HG03196 (cell line): ENCODE measurements around the gene ZMAT3.

Experiments used
- ATAC-seq: cut with Tn5 transposase; IDR thresholded peaks from one replicate; pipeline ENCODE4 v1.9.1; 2021; ENCODE audit not compliant: unreplicated experiment

The ZMAT3 gene

DNA sequence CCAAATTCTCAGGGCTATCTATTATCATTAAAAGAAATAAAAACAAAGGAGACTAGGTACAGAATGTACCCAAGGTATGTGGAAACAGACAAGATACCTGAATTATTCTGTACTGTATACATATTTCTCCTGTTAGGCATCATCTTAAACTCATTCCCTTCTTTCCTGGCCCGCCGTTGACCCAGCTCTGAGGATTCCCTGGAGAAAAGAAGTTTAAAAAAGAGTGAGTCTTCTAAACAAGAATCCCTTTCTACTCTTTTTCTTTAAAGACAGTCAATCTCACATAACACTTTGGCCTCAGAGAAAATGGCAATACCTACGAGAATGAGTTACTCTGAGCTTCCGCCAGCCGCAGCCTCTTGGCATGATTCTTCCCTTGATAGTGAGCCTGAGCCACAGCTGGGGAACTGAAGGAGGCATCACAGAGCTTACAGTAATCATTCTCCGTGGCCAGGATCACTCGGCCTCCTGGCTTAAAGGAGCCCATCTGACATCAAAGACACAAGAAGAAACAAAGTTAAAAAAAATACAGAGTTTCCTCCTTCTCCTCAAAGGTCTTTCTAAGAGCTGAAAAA lies 44.2 kb downstream of the ZMAT3 start:
- no peak for ATAC-seq

DNA sequence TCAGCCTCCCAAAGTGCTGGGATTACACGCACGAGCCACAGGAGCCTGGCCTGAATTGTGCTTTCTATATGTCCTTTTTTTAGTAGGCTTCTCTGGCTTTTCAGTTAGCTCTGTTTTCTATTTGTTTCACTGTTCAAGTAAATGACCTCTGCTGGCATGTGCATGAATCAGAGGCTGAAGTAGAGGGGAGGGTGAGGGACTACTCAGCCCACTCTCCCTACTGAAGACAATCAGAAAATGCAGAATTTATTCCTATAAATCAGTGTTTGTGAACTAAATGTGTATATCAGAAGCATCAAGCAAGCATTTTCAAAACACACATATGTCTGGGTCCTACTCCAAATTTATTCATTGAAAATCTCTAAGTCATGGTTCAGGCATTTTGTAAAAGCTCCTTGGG lies 45.0 kb downstream of the ZMAT3 start:
- no peak for ATAC-seq

DNA sequence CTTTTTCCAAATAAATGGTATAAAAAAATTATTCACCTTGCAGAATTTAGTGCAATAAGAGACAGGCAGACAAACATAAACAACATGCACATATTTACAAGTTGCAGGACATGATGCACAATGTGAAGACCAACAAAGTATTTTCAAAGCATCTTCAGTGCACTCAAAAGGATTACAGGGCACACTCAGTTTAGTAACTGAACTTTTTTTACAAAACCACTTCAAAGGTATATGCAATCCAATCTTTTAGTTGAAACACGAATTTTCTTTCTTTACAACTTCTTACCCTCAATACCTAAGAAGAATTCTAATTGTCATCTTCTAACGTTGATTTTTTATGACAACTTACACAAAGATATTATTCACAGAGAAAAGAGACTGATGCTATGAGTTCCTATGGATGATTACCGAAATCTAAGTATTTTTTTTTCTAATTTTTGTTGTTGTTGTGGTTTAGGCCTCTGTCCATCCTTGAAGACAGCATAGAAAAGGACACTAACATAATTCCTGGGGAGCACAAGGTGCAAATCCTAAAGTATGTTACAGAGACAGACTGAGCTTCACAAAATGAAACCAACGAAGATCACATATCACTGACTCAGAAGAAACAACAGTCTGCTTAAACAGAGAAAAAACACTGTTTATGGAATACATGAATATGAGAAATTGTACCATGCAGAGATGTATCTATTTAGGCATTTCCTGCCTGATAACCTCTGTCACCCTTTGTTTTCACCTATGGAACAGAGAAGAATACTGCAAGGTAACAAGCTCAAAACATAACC lies 50.3 kb downstream of the ZMAT3 start:
- no peak for ATAC-seq

DNA sequence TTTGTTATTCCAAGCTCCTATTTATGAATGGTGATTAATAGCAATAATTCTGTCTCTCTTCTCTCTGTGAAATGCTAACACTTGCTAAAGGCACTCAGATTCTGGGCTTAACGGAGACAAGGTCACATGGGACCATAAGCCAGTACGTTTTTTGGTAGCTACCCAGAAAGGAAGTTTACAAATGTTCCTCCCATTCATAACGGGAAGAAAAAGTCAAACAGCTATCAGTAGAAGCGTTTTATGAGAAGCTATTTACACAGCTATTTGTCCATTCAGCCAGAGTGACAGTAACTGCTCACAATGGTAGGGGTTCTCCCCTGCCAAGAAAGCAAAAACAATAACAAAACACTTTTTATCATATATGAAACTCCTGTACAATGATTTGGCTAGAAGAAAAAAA lies 51.5 kb downstream of the ZMAT3 start:
- no peak for ATAC-seq

DNA sequence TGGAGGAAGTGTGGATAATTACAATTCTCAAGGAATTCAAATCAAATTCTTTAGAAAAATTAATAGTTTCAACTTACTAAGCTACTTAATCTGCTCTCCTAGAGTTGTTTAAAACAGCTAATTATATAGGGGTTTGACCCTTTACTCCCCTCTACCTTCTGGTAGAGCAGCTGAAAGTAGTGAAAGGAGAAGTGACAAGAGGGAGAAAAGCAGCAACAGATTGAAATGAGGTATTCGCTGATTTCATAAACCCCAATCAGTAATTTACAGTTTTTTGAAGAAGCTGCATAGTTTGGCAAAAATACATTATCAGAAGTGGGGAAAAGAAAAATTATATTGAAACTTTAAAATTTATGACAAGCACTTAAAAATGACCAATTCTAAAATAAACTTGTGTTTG lies 52.8 kb downstream of the ZMAT3 start:
- ATAC-seq = no peak

DNA sequence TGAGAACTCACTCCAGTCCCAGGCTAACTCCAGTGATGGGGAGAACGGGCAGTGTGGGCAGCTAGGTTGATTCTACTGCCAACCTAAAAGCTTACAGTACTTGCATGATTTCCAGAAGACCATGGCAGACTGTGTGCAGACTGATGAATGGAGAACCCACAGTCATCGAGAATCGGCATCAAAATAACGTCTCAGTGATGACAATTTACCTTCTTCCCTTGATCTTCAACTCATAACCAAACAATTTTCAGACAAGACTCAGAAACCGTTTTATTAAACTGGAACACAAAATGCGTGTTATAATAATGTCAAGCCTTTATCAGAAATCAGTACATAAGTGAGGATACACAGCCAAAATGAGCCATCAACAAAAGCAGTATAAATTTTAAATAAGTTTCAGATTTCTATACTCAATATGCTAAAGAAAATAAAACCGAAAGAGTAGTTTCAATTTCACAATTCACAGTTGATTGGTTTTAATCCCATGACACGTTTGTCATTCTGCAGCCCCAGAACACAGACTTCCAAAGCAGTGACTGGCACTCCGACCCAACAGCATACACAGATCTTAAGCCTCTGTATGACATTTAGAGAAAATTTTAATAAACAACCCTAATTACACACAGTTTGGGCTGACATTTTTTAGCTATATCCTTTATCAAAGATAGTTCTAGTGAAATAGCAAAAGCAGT lies 54.5 kb downstream of the ZMAT3 start:
- peak; percentile 79 for ATAC-seq

DNA sequence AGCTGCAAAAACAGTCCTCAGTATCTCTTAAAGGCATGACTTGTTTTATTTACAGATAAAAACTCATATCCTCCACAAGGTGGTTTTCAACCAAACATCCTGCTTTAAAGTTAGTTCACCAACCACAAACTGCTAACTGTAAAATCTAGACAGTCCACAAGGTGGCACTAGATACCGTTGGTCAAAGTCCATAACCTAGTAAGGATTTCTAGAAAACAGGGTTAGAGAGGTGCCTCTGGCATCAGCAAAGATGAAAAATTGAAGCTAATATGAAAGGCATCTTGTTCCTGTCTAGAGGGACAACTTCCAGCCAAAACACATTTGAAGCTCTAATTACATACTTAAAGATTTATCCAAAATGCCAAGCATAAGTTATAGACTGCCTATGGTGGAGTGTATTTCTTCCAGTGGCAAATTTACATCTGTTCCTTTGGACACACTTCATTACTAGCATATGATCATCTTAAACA lies 56.0 kb downstream of the ZMAT3 start:
- peak; percentile 59 for ATAC-seq

DNA sequence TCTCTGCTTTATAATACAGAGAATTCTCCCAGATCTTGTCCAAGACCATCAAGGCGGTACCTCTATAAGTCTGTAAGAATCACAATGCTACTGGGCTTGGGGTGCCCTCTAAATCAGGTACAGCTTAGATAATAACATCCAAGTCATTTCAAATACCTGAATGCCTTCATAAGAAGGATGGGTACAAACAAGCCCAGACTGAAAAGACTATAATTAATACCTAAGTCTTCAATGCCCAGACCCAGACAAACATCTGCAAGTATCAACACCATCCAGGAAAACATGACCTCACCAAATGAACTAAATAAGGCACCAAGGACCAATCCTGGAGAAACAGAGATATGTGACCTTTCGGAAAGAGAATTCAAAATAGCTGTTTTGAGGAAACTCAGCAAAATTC lies 65.9 kb downstream of the ZMAT3 start:
- no peak for ATAC-seq

DNA sequence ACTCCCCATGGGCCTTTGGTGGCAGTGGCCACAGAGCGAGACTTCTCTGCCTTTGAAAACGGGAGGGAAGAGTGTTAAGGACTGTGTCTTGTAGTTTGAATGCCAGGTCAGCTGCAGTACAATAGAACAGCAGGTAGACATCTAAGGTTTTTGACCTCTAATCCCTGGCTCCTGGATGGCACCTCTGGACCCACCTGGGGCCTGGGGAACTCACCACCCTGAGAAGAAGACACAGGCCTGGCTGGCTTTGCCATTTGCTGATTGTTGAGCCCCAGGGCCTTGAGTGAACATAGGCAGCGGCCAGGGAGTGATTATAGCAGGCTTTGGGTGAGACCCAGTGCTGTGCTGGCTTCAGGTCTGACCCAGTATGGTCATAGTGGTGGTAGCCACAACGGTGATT lies 66.4 kb downstream of the ZMAT3 start:
- ATAC-seq = no peak

DNA sequence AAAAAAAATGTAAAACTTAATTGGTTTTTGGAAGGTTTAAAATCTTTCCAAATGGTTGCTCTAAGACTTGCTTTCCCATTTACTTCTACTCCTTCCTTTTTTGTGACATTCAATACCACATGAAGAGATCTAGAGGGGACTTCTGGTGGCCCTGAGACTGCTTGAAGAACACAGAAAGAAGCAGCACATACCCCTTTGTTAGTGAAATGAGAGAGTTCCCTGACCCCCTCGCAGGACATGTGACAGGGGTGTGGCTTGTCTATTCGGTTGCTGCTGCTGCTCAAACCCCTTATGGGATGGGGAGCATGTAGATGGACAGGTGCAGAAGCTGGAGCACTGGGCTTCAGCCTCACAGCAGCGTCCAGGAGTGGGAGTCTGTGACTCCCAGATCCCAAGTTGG lies 71.0 kb downstream of the ZMAT3 start:
- no peak for ATAC-seq

DNA sequence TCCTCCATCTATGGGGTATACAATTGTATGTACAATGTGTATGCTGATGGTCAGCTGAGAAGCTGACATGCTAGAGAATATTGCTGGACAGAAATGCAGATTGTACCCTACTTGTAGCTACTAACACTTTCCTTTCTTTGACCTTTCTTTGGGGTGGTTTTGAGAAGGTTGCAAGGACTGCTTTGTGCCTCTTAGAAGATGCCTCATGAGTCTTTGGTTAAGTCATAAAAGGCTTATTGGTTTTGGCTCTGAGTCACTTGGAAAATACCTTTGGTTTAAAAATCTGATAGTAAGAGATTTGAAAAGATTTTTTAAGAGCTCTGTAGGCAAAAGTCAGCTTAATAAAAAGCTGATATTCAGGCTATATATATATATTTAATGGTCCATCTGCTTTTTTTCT lies 71.5 kb downstream of the ZMAT3 start:
- no peak for ATAC-seq

DNA sequence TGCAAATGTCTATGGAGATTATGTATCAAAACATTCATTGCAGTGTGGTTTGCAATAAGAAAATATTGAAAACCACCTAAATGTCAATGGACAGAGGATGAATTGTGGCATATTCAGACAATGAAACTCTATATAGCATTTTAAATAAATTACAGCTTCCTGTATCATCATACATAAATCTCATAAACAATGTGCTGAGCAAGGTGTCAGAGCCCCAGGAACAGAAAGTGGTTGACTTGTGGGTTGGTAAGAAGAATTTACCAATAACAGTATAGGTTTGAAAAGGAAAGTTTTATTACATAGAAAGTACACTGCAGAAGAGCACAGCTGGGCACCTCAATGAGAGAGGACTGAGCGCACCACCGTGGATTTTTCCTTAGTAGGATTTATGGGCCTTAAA lies 75.2 kb downstream of the ZMAT3 start:
- no peak for ATAC-seq

DNA sequence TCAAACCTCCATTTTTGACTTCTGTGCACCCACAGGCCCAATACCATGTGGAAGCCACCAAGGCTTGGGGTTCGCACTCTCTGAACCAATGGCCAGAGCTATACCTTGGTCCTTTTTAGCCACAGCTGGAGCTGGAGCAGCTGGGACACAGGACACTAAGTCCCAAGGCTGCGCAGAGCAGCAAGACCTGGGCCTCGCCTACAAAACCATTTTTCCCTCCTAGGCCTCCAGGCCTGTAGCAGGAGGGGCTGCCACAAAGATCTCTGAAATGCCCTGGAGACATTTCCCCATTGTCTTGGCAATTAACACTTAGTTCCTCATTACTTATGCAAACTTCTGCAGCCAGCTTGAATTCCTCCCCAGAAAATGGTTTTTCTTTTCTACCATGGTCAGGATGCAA lies 81.3 kb downstream of the ZMAT3 start:
- ATAC-seq = no peak

DNA sequence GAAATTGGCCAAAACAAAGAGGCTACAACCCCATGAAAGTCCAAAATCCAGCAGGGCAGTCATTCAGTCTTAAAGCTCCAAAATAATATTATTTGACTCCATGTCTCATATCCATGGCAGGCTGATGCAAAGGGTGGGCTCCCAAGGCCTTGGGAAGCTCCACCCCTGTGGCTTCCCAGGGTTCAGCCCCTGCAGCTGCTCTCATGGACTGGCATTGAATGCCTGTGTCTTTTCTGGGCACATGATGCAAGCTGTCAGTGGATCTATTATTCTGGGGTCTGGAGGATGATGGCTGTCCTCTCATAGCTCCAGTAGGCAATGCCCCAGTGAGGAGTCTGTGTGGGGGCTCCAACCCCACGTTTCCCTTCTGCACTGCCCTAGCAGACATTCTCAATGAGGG lies 81.8 kb downstream of the ZMAT3 start:
- no peak for ATAC-seq

DNA sequence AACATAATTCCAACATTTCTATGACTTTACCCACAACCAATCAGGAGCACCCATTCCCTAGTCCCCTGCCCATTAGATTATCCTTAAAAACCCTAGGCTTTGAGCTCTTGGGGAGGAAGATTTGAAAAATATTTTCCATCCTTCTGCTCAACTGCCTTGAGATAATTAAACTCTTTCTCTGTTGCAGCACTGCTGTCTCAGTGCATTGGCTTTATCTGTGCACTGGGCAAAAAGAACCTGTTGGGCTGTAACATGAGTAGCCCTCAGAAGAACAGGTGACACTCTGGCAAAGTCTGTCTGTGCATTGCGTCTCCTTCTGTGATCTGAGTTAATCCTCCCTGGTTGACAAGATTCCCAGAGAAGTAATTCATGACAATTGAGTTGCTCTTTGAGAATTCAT lies 83.9 kb downstream of the ZMAT3 start:
- no peak for ATAC-seq

DNA sequence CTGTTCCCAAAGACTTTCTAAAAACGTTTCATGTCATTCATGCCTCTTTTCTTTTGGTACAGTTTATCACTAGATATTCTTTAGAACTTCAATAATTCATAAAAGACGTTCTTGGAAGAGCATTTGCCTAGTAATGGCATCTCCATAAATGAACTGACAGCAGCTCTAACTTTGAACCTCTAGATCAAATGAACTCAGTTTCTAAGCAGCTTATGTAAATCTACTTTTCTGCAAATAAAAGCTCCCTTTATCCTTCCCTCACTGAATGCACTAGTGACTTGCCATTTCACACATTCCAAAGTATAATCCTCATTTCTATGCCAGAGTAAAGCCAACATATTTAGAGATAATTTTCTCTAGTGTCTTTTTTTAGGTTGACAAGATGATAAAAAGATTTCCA lies 85.2 kb downstream of the ZMAT3 start:
- ATAC-seq = no peak

DNA sequence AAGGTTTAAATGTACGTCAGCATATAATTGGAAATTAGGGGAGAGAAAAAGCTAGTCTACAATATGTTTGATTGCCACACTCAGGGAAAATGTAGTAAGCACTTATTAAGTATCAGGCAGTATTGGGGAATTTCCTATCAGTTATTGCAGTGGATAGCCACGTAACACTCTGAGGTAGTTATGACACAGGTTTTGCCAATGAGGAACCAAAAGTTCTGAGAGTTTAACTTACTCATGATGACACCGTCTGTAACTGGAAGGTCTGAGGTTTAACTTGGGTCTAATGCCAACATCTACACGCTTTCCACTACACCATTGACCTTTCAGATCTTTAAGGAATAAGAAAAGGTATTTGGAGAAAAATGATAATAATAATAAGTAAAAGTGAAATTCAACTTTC lies 89.5 kb downstream of the ZMAT3 start:
- peak; percentile 94 for ATAC-seq

DNA sequence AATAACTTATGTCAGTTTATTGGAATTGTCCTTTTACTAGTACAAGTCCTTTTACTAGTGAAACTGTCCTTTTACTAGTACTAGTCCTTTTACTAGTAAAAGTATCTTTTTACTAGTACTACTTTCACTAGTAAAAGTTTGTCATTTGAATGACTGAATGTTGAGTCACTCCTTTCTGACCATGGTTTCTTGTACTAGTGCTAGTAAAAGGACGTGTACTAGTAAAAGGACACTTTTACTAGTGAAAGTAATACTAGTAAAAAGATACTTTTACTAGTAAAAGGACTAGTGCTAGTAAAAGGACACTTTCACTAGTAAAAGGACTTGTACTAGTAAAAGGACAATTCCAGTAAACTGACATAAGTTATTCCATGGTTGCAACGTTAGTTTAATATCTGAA lies 96.3 kb downstream of the ZMAT3 start:
- ATAC-seq = no peak

DNA sequence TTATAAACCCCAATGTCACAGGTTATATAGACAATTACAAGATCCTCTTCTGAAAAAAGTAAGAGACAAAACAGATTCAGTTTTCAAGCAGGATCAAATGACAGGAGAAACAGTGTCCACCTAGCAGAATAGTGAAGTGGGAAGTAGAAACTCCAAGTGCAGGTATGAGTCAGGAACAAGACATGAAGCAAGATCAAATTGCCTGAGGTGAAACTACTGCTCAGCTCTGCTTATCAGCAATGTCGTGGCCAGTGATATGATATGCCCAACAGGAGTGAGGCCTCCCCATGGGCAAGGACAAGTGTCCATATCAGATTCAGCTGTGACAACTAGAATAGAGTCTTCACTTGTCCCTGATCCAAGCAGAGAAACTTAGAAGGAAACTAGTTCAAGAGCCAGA lies 100.0 kb downstream of the ZMAT3 start:
- no peak for ATAC-seq

DNA sequence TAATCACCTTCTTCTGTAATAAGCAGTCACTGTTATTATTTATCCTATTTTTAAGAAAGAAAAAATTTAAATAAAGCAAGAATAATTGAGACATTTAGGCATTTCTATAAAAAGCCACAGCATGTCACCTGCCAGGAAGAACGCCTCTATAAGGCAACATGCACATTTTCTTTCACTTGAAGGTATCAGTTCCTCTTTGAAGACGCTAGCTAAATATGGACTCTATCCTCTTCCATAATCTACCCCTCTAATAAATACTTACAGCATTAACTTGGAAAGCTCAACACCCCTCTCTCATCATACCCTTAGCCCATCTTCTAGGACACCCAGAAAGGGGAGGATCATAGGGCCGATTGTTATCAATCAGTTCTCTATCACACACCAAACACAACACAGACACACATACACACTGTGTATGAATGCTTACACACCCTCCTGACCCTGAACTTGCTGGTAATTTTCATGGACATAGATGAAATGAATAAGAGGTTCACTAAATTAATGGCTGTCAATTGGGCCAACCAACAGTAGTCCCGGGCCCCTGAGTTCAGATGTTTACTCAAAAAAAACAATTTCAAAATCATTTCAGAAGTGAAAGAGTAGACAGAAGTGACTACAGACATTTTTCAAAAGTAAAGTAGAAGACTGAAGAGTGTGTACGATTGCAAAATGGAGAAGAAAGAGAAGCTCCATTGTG lies 102.5 kb downstream of the ZMAT3 start:
- peak; percentile 83 for ATAC-seq
